Neural cell (in vitro differentiated cells): Measurements from ENCODE around the gene CFAP161. TPM values are rescaled to one million over a fixed set of nuclear protein-coding genes. Genes with fewer than 3 reads are reported as not detected.

Source experiments
- H2AFZ ChIP-seq: fragments of 200-600, 300-800 bp; sonication (generic), shearing (Covaris generic); 2 replicates; pipeline ENCODE4 v1.6.0; 2014; ENCODE audit warnings: low read depth, mild to moderate bottlenecking, antibody characterized with exemption, low read length, moderate library complexity
- H3F3A ChIP-seq: fragments of 200-600 bp; shearing (Covaris generic); 2 replicates; pipeline ENCODE4 v1.6.1; 2016; ENCODE audit warnings: mild to moderate bottlenecking, moderate library complexity, mixed read lengths, antibody characterized with exemption, low read length; ENCODE audit not compliant: insufficient read depth, poor library complexity, severe bottlenecking
- H3K27ac ChIP-seq: fragments of 200-600, 300-800 bp; sonication (generic), shearing (Covaris generic); 2 replicates; pipeline ENCODE4 v1.5.1; 2014; ENCODE audit warnings: mild to moderate bottlenecking, low read length, moderate library complexity
- H3K27me3 ChIP-seq: fragments of 300-800, 200-600 bp; sonication (generic), shearing (Covaris generic); 2 replicates; pipeline ENCODE4 v1.6.0; 2014; ENCODE audit warnings: mild to moderate bottlenecking, low read depth, low read length, moderate library complexity; ENCODE audit not compliant: insufficient read depth
- H3K36me3 ChIP-seq: fragments of 300-800, 200-600 bp; sonication (generic), shearing (Covaris generic); 2 replicates; pipeline ENCODE4 v1.5.1; 2014; ENCODE audit warnings: mild to moderate bottlenecking, antibody characterized with exemption, low read length, moderate library complexity; ENCODE audit not compliant: insufficient read depth
- H3K4me2 ChIP-seq: fragments of 300-800, 200-600 bp; sonication (generic), shearing (Covaris generic); 2 replicates; pipeline ENCODE4 v1.6.0; 2014; ENCODE audit warnings: mild to moderate bottlenecking, low read length
- H3K4me3 ChIP-seq: fragments of 300-800, 200-600 bp; sonication (generic), shearing (Covaris generic); 2 replicates; pipeline ENCODE4 v1.5.1; 2014; ENCODE audit warnings: mild to moderate bottlenecking, low read length, moderate library complexity
- H3K79me2 ChIP-seq: fragments of 200-600 bp; shearing (Covaris generic); replicated peaks from 2 replicates; pipeline ENCODE4 v1.6.0; 2014; ENCODE audit warnings: mild to moderate bottlenecking, low read length, moderate library complexity; ENCODE audit not compliant: insufficient read depth
- H3K9ac ChIP-seq: fragments of 300-800, 200-600 bp; sonication (generic), shearing (Covaris generic); 2 replicates; pipeline ENCODE4 v1.6.1; 2016; ENCODE audit warnings: mild to moderate bottlenecking, low read length, mixed read lengths
- H3K9me2 ChIP-seq: fragments of 200-600 bp; shearing (Covaris generic); 2 replicates; pipeline ENCODE4 v1.6.1; 2016; ENCODE audit warnings: mild to moderate bottlenecking, low read length, mixed read lengths; ENCODE audit not compliant: insufficient read depth
- H3K9me3 ChIP-seq: fragments of 200-600, 300-800 bp; sonication (generic), shearing (Covaris generic); 2 replicates; pipeline ENCODE4 v1.6.1; 2016; ENCODE audit warnings: mild to moderate bottlenecking, mixed run types, low read length, moderate library complexity, mixed read lengths
- H4K20me1 ChIP-seq: fragments of 200-600 bp; shearing (Covaris generic); 2 replicates; pipeline ENCODE4 v1.6.1; 2016; ENCODE audit warnings: mild to moderate bottlenecking, mixed run types; ENCODE audit not compliant: insufficient read depth
- EP300 ChIP-seq: fragments of 450-650 bp; conservative IDR thresholded peaks from 2 replicates; pipeline ENCODE4 v1.6.1; 2014; ENCODE audit warnings: antibody characterized with exemption, mild to moderate bottlenecking, moderate library complexity; ENCODE audit not compliant: poor library complexity, severe bottlenecking
- EZH2 ChIP-seq: fragments of 200-600, 300-800 bp; shearing (Covaris generic), sonication (generic); IDR thresholded peaks from 2 replicates; pipeline ENCODE4 v1.6.1; 2014; ENCODE audit warnings: antibody characterized with exemption, low read length, borderline replicate concordance, mild to moderate bottlenecking; ENCODE audit not compliant: insufficient read depth, poor library complexity, severe bottlenecking
- MXI1 ChIP-seq: fragments of 450-650 bp; conservative IDR thresholded peaks from 2 replicates; pipeline ENCODE4 v1.6.1; 2014; ENCODE audit warnings: antibody characterized with exemption, mild to moderate bottlenecking; ENCODE audit not compliant: poor library complexity, severe bottlenecking
- POLR2AphosphoS5 ChIP-seq: IDR thresholded peaks from 2 replicates; pipeline ENCODE4 v1.6.1; 2012
- RAD21 ChIP-seq: fragments of 450-650 bp; conservative IDR thresholded peaks from 2 replicates; pipeline ENCODE4 v1.6.1; 2014; ENCODE audit warnings: antibody characterized with exemption, mild to moderate bottlenecking, moderate library complexity
- SMC3 ChIP-seq: fragments of 450-650 bp; conservative IDR thresholded peaks from 2 replicates; pipeline ENCODE4 v1.6.1; 2014; ENCODE audit warnings: antibody characterized with exemption, mild to moderate bottlenecking, moderate library complexity; ENCODE audit not compliant: poor library complexity
- TAF1 ChIP-seq: IDR thresholded peaks from 2 replicates; pipeline ENCODE4 v1.6.1; 2012; ENCODE audit warnings: low read depth
- polyA plus RNA-seq: library from polyadenylated mRNA; depleted of rRNA; stranded (reverse); fragments of >200 nt; gene quantifications from 2 replicates; pipeline ENCODE4 v1.2.3, GENCODE V29; 2014
- TF ChIP-seq, protein P1 (sequence below): fragments of 450-650 bp; IDR thresholded peaks from 2 replicates; pipeline ENCODE4 v1.5.1; 2014; ENCODE audit warnings: antibody characterized with exemption, mild to moderate bottlenecking, moderate library complexity; ENCODE audit not compliant: poor library complexity, severe bottlenecking
- TF ChIP-seq, protein P2 (sequence below): IDR thresholded peaks from 2 replicates; pipeline ENCODE4 v1.6.1; 2012; ENCODE audit warnings: borderline replicate concordance

The CFAP161 gene
- polyA plus RNA-seq, 1 donor from 2014 or later, result not detected

- H2AFZ ChIP-seq, result no peak overlapping the region
- no peak overlapping the region for H3K9ac ChIP-seq
- H3K36me3 ChIP-seq, result no peaks in the 10 kb centered on the region
- no peak overlapping the region for H3K27ac ChIP-seq
- no peak overlapping the region for H3K4me3 ChIP-seq
- no peaks in the 10 kb centered on the region for H3K27me3 ChIP-seq
- no peaks in the 10 kb centered on the region for H3F3A ChIP-seq
- H3K79me2 ChIP-seq, result no peaks in the 10 kb centered on the region
- no peaks in the 10 kb centered on the region for H3K9me3 ChIP-seq
- TF ChIP-seq RAD21 (no peak), EP300 (no peak), TAF1 (no peak), EZH2 (no peak), POLR2AphosphoS5 (no peak), SMC3 (no peak), MXI1 (no peak)
- TF ChIP-seq, protein P1, sequence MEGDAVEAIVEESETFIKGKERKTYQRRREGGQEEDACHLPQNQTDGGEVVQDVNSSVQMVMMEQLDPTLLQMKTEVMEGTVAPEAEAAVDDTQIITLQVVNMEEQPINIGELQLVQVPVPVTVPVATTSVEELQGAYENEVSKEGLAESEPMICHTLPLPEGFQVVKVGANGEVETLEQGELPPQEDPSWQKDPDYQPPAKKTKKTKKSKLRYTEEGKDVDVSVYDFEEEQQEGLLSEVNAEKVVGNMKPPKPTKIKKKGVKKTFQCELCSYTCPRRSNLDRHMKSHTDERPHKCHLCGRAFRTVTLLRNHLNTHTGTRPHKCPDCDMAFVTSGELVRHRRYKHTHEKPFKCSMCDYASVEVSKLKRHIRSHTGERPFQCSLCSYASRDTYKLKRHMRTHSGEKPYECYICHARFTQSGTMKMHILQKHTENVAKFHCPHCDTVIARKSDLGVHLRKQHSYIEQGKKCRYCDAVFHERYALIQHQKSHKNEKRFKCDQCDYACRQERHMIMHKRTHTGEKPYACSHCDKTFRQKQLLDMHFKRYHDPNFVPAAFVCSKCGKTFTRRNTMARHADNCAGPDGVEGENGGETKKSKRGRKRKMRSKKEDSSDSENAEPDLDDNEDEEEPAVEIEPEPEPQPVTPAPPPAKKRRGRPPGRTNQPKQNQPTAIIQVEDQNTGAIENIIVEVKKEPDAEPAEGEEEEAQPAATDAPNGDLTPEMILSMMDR, result no peak
- TF ChIP-seq, protein P2, sequence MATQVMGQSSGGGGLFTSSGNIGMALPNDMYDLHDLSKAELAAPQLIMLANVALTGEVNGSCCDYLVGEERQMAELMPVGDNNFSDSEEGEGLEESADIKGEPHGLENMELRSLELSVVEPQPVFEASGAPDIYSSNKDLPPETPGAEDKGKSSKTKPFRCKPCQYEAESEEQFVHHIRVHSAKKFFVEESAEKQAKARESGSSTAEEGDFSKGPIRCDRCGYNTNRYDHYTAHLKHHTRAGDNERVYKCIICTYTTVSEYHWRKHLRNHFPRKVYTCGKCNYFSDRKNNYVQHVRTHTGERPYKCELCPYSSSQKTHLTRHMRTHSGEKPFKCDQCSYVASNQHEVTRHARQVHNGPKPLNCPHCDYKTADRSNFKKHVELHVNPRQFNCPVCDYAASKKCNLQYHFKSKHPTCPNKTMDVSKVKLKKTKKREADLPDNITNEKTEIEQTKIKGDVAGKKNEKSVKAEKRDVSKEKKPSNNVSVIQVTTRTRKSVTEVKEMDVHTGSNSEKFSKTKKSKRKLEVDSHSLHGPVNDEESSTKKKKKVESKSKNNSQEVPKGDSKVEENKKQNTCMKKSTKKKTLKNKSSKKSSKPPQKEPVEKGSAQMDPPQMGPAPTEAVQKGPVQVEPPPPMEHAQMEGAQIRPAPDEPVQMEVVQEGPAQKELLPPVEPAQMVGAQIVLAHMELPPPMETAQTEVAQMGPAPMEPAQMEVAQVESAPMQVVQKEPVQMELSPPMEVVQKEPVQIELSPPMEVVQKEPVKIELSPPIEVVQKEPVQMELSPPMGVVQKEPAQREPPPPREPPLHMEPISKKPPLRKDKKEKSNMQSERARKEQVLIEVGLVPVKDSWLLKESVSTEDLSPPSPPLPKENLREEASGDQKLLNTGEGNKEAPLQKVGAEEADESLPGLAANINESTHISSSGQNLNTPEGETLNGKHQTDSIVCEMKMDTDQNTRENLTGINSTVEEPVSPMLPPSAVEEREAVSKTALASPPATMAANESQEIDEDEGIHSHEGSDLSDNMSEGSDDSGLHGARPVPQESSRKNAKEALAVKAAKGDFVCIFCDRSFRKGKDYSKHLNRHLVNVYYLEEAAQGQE, result no peak
- no peaks in the 10 kb centered on the region for H3K9me2 ChIP-seq
- H3K4me2 ChIP-seq, result no peak overlapping the region
- H4K20me1 ChIP-seq, result no peaks in the 10 kb centered on the region
Observed at GRCh38 chr15:81087066-81087465, 47.0 kb upstream of the CFAP161 start.

GRCh38 chr15:81087694-81088093 lies 46.4 kb upstream of the CFAP161 start:
- Histone ChIP-seq H3K79me2 (no peaks in the 10 kb centered on the region), H3K27ac (no peak overlapping the region), H3K4me2 (no peak overlapping the region), H3K9ac (no peak overlapping the region), H3K9me2 (no peaks in the 10 kb centered on the region), H4K20me1 (no peaks in the 10 kb centered on the region), H3K9me3 (no peaks in the 10 kb centered on the region), H2AFZ (no peak overlapping the region), H3K27me3 (no peaks in the 10 kb centered on the region), H3K4me3 (no peak overlapping the region), H3K36me3 (no peaks in the 10 kb centered on the region), H3F3A (no peaks in the 10 kb centered on the region)
- TF ChIP-seq, protein P2, result no peak
- TF ChIP-seq TAF1, result no peak
- no peak for TF ChIP-seq EZH2
- no peak for TF ChIP-seq POLR2AphosphoS5
- no peak for TF ChIP-seq SMC3
- no peak for TF ChIP-seq MXI1
- TF ChIP-seq RAD21, result no peak
- TF ChIP-seq, protein P1, result no peak
- TF ChIP-seq EP300, result no peak
